VCaP (cell line): ENCODE measurements around the gene JCHAIN.

Experiments used
- H3K27ac ChIP-seq: fragments of 450-650 bp; 2 replicates; pipeline ENCODE4 v1.5.1; 2017
- TF ChIP-seq, protein P1 (sequence below): fragments of 450-650 bp; conservative IDR thresholded peaks from 2 replicates; pipeline ENCODE4 v1.5.1; 2017; ENCODE audit warnings: mild to moderate bottlenecking, moderate library complexity

The JCHAIN gene

GRCh38 chr4:70613306-70614183 is 52.8 kb downstream of the JCHAIN start:
- TF ChIP-seq, protein P1, sequence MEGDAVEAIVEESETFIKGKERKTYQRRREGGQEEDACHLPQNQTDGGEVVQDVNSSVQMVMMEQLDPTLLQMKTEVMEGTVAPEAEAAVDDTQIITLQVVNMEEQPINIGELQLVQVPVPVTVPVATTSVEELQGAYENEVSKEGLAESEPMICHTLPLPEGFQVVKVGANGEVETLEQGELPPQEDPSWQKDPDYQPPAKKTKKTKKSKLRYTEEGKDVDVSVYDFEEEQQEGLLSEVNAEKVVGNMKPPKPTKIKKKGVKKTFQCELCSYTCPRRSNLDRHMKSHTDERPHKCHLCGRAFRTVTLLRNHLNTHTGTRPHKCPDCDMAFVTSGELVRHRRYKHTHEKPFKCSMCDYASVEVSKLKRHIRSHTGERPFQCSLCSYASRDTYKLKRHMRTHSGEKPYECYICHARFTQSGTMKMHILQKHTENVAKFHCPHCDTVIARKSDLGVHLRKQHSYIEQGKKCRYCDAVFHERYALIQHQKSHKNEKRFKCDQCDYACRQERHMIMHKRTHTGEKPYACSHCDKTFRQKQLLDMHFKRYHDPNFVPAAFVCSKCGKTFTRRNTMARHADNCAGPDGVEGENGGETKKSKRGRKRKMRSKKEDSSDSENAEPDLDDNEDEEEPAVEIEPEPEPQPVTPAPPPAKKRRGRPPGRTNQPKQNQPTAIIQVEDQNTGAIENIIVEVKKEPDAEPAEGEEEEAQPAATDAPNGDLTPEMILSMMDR: no peak
- H3K27ac ChIP-seq: no peak overlapping the region

GRCh38 chr4:70608324-70608723 is 58.0 kb downstream of the JCHAIN start:
- H3K27ac ChIP-seq: no peak overlapping the region
- TF ChIP-seq, protein P1: no peak

DNA sequence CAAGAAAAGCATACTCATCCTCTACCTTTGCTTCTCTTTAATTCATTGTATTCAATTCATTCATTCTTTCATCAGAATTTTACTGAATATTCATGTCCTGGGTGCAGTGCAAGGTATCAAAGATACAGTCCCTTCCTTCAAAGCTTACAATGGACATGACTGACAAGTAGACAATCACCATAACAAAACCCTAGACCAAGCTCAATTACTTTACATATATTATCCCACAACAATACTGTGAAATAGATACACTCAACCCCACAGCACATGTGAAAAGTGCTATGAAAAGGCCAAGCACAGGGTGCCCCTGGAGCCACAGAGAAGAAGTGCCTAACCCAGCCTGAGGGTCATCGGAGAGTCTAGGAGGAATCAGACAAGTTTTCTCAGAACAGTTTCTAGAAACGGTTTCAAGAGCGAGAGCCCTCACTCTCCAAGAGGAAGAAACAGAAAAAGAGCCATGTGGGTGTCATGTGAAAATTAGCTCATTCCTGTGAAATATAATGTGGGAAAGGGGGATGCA is 58.9 kb downstream of the JCHAIN start:
- TF ChIP-seq, protein P1: no peak
- H3K27ac ChIP-seq: no peak overlapping the region

DNA sequence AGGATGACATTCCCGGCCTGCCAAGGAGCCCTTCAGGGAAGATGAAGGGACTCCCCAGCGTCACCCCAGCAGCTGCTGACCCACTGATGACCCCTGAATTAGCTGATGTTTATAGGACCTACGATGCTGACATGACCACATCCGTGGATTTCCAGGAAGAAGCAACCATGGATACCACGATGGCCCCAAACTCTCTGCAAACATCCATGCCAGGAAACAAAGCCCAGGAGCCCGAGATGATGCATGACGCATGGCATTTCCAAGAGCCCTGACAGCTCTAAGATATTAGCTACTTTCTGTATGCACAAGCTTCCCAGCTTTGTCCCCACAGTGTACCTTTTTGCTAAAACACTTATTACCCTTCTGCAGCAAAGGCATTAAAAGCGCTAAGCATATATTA is 59.8 kb downstream of the JCHAIN start:
- TF ChIP-seq, protein P1: no peak
- H3K27ac ChIP-seq: no peak overlapping the region
